Parathyroid adenoma (tissue), 2 donors: ENCODE results near the gene TMEM88.

ENCODE experiments used
- H2AFZ ChIP-seq: fragments of 300-600 bp; sonication (generic); one replicate; pipeline ENCODE4 v1.7.0; 2017; ENCODE audit warnings: antibody characterized with exemption, mild to moderate bottlenecking
- H3K27ac ChIP-seq: fragments of 300-600 bp; sonication (generic); one replicate; pipeline ENCODE4 v1.7.0; 2017
- H3K27me3 ChIP-seq: fragments of 300-600 bp; sonication (generic); one replicate; pipeline ENCODE4 v1.7.0; 2017; ENCODE audit warnings: low read length; ENCODE audit not compliant: control insufficient read depth, insufficient read depth
- H3K36me3 ChIP-seq: fragments of 300-600 bp; sonication (generic); one replicate; pipeline ENCODE4 v1.7.0; 2017; ENCODE audit warnings: low read length; ENCODE audit not compliant: control insufficient read depth, insufficient read depth
- H3K4me1 ChIP-seq: fragments of 300-600 bp; sonication (generic); one replicate; pipeline ENCODE4 v1.7.0; 2017; ENCODE audit warnings: control low read depth
- H3K4me2 ChIP-seq: fragments of 300-600 bp; sonication (generic); one replicate; pipeline ENCODE4 v1.7.0; 2017; ENCODE audit warnings: low read length
- H3K4me3 ChIP-seq: fragments of 300-600 bp; sonication (generic); one replicate; pipeline ENCODE4 v1.7.0; 2017; ENCODE audit warnings: low read depth, low read length
- H3K79me2 ChIP-seq: fragments of 300-600 bp; sonication (generic); one replicate; pipeline ENCODE4 v1.7.0; 2017; ENCODE audit warnings: control low read depth
- H3K9ac ChIP-seq: fragments of 300-600 bp; sonication (generic); one replicate; pipeline ENCODE4 v1.7.0; 2017; ENCODE audit warnings: mild to moderate bottlenecking
- H3K9me3 ChIP-seq: fragments of 300-600 bp; sonication (generic); one replicate; pipeline ENCODE4 v1.7.0; 2017; ENCODE audit warnings: low read length; ENCODE audit not compliant: control insufficient read depth
- TF ChIP-seq, protein P1 (sequence below): fragments of 300-600 bp; sonication (generic); IDR thresholded peaks from one replicate; pipeline ENCODE4 v1.7.0; 2017; ENCODE audit warnings: antibody characterized with exemption, mild to moderate bottlenecking
- donor health status: primary hyperparathyroidism.

Gene TMEM88

GRCh38 chr17:7903154-7904103, 48.6 kb downstream of the TMEM88 start:
- no peak overlapping the region for H2AFZ ChIP-seq
- no peaks in the 10 kb centered on the region for H3K36me3 ChIP-seq
- H3K4me3 ChIP-seq: no peak overlapping the region
- no peaks in the 10 kb centered on the region for H3K9me3 ChIP-seq
- H3K9ac ChIP-seq: no peak overlapping the region
- H3K27ac ChIP-seq: no peak overlapping the region
- no peaks in the 10 kb centered on the region for H3K4me1 ChIP-seq
- H3K27me3 ChIP-seq: no peaks in the 10 kb centered on the region
- TF ChIP-seq, protein P1, sequence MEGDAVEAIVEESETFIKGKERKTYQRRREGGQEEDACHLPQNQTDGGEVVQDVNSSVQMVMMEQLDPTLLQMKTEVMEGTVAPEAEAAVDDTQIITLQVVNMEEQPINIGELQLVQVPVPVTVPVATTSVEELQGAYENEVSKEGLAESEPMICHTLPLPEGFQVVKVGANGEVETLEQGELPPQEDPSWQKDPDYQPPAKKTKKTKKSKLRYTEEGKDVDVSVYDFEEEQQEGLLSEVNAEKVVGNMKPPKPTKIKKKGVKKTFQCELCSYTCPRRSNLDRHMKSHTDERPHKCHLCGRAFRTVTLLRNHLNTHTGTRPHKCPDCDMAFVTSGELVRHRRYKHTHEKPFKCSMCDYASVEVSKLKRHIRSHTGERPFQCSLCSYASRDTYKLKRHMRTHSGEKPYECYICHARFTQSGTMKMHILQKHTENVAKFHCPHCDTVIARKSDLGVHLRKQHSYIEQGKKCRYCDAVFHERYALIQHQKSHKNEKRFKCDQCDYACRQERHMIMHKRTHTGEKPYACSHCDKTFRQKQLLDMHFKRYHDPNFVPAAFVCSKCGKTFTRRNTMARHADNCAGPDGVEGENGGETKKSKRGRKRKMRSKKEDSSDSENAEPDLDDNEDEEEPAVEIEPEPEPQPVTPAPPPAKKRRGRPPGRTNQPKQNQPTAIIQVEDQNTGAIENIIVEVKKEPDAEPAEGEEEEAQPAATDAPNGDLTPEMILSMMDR: no peak
- peaks cover 1% of the 10 kb centered on the region for H3K79me2 ChIP-seq
- no peak overlapping the region for H3K4me2 ChIP-seq
